IPS-11a (cell line): Measurements from ENCODE around the gene KCNIP4.

Experiments used
- H3K4me3 ChIP-seq: one replicate; pipeline ENCODE4 v1.5.1; 2013; ENCODE audit warnings: low read depth, low read length, control low read depth

The KCNIP4 gene

DNA sequence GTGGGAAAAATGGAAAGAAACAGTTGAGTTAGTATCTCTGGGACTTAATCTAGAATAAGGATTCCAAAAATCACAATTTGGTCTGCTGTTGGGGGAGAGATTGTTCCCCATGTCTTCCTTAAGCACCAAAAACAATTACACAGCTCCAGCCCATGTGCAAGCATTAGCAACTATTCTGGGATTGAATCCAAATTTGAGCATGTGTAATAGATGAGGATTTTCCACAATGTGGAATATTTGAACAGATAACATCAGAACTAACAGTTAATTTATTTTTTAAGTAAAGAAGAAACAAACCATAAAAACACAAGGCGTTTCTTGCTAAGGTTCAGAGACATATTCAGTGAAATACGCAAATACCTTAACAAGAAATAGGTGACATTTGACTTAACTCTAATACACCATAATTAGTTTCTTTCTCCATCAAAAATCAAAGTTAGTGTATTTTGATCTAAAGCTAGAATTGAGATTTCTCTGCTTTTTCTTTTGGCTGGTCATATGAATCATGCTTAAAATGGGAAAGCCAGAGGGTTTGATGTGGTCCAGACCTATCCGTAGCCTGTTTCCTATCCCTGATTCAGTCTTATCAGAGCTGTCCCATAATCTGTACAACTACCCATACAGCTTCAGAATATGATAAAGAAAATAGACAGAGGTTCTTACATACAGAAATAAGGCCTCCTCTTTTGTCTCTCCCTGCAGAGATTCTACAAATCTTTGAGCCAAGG lies 834.9 kb downstream of the KCNIP4 start:
- H3K4me3 ChIP-seq, result no peak overlapping the region

DNA sequence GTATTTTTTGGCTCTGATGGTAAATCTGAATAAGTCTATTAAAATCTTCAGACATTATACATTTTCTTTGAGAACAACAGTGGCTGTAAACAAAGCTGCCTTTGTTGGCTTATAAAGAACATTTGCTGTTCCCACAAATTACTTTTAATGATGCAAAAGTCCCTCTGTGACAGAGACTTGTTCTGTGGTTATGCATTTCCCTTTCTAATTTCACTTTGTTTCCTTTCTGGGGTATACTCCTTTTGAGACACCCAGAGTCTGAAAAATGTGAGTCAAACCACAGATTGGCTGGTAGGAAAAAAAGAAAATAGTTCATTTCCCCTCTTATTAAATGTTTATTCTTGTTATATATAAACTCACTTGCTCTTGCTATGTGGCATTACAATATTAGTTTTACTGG lies 845.9 kb downstream of the KCNIP4 start:
- no peak overlapping the region for H3K4me3 ChIP-seq

DNA sequence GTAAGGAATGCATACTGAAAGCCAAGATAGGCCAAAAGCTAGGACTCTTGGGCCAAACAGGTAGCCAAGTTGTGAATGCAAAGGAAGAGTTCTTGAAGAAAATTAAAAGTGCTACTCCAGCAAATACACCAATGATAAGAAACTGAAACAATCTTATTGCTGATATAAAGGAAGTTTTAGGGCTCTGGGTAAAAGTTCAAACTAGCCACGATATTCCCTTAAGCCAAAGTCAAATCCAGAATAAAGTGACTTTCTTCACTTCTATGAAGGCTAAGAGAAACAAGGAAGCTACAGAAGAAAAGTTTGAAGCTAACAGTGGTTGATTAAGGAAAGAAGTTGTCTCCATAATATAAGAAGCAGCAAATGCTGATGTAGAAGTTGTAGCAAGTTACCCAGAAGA lies 850.7 kb downstream of the KCNIP4 start:
- no peak overlapping the region for H3K4me3 ChIP-seq

DNA sequence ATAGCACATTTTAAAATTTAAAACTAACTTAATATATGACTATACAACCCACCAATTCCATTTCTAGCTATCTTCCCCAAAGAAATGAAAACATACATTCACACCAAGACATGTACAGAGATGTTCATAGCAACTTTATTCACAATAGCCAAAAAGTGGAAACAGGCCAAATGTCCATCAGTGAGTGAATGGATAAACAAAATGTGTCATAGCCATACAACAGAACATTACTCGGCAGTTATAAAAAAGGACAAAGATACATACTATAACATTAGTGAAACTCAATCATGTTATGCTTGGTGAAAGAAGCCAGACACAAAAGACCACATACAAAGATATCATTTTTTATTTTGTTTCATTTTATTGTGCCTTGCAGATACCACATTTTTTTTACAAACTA lies 851.5 kb downstream of the KCNIP4 start:
- H3K4me3 ChIP-seq, result no peak overlapping the region

DNA sequence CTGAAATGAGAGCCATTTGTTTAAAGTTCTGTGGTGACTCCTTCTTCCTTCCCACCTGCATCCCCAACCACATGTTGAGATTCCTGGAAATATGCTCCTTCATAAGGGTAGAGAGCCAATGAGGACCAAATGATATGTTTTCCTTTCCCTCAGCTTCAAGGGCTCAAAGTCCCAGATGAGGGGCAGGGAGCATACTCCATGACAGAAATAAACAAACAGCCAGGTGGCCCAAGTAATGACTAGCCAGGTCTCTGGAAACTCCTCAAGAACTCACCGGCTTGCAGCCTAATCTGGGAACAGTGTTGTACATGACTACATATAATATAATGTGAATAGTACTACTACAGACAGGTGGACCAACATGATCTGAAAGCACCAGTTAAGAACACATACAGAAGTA lies 856.0 kb downstream of the KCNIP4 start:
- no peak overlapping the region for H3K4me3 ChIP-seq

DNA sequence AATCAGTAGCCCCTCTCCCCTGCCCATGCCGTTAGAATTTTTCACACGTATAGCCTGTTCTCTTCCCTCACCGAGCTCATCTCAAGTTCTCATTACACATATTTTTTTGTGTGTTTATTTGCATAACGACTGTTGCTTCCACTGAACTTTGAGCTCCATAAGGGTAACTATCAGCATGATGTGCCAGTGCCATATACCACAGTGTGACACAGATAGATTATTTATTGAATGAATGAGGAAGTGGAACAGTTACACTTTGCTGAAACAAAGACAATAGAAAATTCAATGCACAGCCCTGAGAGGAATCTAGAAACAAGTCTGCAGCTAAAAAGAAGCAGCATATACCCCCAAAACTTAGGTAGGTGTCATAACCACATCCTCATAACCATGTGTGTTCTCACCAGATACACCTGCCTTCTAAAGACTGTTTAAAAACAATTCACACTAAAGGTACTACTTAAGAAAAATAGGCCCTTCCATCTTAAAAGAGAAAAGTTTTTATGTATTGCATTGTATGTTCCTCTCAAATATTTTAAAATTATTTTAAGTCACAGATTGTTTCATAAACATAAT lies 858.4 kb downstream of the KCNIP4 start:
- no peak overlapping the region for H3K4me3 ChIP-seq

DNA sequence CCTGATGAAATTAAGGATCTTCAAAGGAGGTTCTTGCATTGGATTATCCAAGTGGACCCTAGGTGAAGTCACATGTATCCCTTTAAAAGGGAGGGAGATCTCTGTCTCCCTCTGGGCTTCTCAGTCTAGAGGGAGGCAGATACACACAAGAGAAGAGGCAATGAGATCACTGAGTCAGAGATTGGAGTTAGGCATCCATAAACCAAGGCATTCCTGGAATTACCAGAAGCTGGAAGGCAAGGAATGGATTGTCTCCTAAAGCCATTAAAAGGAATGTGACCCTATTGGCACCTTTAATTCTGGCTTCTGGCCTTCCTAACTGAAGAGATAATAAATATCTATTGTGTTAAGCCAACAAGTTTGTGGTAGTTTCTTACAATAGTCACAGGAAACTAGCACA lies 865.2 kb downstream of the KCNIP4 start:
- H3K4me3 ChIP-seq, result no peak overlapping the region

DNA sequence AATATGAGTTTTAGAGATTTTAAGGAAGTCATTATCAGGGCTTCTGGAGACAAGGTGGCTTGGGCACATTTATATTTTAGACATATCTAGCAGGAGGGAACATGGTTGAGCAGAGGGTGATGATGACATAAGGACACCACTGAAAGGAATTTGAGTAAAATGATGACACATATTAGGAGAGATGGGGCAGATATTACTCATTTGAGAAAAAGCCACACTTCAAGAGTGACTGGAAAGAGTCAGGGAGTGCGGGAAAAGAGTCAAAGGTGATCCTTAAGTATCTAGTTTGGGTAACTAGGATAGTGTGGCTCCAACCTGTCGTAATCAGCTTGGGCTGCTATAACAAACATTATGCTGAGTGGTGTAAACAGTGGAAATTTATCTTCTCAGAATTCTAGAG lies 870.6 kb downstream of the KCNIP4 start:
- H3K4me3 ChIP-seq, result no peak overlapping the region

DNA sequence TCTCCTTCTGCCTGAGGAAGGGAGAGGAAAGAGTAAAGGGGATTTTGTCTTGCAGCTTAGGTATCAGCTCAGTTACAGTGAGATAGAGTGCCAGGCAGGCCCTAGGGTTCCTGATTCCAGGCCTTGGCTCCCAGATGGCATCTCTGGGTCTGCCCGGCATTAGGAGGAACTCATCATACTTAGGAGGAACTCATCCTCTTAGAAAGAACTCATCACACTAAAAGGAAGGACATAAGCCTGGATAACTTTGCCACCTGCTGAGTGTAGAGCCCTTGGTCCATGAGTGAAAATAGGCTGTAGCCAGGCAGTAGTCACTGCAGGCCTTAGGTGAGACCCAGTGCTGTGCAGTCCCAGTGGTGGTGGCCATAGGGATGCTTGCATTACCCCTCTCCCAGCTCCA lies 881.2 kb downstream of the KCNIP4 start:
- no peak overlapping the region for H3K4me3 ChIP-seq

DNA sequence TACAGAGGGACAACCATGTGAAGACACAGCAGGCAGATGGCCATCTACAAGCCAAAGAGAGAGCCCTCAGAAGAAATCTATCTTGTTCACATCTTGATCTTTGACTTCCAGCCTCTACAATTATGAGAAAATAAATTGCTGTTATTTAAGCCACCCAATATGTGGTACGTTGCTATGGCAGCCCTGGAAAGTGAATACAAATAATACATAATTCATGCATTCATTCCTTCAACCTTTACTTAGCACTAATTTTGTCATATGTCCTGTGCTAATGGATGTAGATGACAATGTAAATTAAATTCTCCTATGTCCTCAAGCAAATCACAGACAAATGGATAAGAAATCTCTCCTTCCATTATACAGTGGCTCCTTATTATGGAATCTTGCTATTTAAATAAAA lies 886.7 kb downstream of the KCNIP4 start:
- no peak overlapping the region for H3K4me3 ChIP-seq

DNA sequence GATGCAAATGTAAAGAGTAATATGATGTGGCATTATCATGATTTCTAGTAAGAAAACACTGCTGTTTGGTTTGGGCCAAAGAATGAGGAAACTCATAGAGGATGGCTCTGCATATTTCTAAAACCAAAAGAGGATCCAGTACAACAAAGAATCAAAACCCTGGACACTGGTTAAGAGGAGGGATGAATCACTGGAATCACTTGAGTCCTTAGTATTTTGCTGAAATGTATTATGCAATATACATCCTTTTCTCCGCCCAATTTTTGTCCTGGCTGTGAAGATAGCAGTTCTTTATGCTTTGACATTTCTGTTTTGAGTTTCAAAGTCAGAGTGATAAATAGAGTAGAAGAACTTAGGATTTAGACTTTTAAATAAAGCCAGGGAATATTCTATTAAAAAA lies 902.4 kb downstream of the KCNIP4 start:
- no peak overlapping the region for H3K4me3 ChIP-seq

DNA sequence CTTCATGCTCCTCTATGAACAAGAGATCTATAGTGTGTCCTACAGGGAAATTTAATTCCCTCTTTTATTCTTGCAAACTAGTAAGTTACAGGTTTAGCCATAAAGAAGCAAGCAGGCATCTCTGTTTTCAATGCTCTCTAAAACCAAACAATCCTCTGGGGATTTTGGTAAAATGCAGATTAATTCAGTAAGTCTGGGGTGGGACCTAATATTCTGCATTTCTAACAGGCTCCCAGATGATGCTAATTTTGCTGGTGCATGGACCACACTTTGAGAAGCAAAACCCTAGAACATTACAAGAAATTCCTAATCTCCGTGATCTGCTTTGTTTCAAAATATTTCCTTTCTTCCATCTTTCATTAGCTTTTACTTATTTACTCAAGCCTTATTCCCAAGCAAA lies 903.5 kb downstream of the KCNIP4 start:
- H3K4me3 ChIP-seq, result no peak overlapping the region

DNA sequence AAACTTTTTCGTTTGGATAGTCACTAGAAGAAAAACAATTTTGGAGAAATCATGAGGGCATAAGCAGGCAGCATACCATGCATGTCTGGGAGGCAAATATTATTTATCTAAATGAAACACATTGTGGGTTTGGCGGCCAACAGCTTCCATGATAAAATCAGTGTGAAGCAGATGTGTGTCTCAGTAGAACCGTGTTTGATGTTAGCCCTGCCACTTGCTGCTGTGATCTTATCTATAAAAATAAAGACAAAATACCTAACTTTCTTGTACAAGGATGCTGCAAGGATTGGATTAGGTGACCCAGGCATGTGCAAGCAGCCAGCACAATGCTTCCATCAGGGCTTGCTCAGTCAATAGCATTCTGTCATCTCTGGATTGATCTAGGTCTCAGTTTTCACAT lies 906.9 kb downstream of the KCNIP4 start:
- H3K4me3 ChIP-seq, result no peak overlapping the region

DNA sequence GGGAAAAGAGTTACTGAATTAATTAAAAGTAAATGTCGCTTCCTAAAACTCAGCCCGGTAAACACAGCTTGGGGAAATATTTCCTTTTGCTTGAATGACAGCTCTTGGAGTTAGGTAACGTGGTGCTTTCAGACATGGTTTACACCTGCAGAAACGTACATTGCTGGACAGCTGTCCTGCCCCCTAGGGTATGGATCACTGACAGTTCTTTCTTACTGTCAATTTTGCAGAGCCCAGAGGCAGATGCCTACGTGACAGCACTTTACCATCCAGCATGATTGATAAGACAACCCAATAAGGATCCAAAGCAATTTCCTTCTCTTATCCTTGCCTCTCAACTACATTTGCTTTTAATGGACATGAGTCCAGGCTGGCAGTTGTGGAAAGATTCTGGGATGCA lies 913.8 kb downstream of the KCNIP4 start:
- H3K4me3 ChIP-seq, result no peak overlapping the region

DNA sequence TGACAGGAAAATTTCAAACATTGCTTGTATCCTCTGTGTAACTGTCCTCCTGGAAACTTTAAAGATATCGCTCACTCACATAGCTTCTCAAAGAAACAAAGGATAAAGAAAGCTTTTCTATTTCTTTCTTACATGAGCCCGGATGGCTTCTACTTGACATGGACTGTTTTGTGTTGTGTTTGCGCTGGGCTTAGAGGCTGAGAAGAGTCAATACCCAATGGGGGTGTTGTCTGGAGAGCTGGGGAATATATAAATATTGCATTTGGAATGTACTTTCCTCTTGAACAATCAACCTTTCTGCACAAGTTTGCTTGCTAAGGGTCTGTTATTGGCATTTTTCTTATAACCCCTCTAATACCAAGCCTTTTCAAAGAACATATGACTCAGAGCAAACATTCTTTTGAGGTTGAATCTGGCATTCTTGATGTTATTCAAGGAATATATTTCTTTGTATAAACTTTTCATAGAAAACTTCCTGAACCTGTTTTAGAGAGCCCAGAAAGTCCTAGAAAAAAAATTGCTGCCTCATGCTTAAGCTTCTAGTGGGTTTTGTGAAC lies 916.4 kb downstream of the KCNIP4 start:
- H3K4me3 ChIP-seq, result no peak overlapping the region

DNA sequence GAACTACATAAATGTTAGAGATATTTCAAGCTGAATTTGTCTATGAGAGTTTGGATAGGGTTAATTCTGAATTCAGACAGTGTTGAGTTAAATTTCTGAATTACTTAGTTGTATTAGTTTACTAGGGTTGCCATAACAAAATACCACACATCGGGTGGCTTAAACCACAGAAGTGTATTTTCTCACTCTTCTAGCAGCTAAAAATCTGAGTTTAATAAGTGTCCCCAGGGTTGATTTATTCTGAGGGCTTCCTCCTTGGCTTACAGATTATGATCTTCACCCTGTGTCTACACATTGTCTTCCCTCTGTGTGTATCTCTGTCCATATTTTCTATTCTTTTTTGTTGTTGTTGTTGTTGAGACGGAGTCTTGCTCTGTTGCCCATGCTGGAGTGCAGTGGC lies 929.8 kb downstream of the KCNIP4 start:
- H3K4me3 ChIP-seq, result no peak overlapping the region

DNA sequence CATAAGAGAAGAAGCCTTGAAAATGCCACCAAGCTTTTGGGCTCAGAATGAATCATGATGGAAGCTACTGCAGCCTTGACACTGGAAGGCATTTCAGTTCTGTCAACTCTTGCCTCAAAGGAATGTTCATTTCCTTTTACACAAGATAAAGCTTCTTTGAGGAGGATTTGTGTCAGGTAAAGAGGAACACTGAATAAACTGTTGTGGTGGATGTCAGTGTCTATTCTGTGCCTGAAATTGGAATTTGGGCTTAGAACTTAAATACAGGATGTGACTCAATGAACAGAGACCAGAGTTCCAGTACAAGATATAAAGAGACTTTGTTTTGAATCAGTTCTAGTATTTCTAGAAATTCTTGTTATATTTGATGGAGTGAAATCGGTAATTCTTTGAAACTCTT lies 935.1 kb downstream of the KCNIP4 start:
- H3K4me3 ChIP-seq, result no peak overlapping the region

DNA sequence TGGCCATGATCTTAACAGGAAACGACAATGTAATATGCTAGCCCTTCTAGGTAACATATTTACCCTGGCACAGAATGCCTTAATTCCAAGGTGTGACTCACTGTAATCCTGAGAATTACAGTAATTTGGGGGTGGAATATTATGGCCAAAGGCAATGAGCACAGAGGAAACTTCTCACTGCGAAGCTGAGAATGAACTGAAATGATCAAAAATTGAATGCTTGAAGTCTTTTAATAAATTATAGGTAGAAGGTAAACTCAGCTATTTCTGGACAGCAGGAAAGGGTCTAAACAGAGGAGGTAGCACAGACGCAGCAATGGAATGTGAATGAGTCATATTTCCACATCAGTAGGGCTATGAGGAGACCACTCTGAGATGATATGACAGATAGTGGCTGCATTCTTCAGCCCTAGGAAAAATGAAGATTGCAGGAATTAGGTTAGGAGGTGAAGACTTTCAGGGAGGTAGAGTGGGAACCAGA lies 935.7 kb downstream of the KCNIP4 start:
- H3K4me3 ChIP-seq, result no peak overlapping the region

DNA sequence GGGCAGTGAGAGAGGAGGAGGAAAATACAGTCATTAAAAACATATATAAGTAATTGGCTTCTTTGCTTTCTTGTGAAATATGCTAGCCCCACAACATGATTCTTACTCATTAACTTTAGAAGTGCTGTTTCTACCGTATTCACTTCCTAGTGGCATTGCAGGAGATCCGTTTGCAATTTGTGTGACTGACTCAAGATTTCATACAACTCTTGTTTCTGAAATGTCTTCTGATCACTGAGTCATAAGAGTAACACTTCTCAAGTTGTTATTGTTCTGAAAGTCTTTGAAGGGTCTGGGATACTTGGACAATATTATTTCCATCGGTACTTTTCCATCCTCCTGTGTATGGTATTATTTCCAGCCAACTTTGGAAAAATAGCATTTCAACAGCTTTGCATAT lies 937.5 kb downstream of the KCNIP4 start:
- no peak overlapping the region for H3K4me3 ChIP-seq

DNA sequence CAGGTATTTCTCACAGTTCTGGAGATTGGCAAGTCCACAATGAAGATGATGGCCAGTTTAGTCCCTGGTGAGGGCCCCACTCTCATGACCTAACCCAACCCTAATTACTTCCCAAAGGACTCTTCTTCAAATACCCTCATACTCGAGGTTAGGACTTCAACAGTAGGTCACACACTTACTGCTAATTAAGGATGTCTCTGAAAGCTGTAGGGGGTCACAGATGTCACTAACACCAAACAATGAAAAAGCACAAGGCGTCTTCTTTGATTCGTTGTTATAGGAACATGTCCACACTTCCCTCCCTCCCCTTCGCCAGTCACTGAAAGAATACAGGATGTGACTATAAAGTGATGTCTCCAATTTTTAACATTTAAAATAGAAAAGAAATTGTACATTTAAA lies 938.6 kb downstream of the KCNIP4 start:
- no peak overlapping the region for H3K4me3 ChIP-seq

DNA sequence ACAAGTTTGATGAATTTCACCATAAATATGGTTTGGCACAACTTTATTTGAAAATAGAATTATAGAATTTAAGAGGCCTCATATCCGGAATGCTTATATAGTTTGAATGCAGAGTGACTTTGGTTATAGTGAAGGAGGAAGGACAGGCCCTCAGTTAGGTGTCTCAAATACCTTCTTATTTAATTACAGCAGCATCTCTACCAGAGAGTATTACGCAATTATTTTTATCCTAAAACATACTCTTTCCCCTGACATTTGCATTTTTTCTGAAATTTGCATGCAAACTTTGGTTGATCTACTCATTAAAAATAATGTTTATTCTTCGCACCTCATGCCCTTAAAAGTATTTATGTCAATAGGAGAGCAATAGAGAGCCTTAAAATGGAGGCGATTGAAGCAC lies 942.9 kb downstream of the KCNIP4 start:
- no peak overlapping the region for H3K4me3 ChIP-seq

DNA sequence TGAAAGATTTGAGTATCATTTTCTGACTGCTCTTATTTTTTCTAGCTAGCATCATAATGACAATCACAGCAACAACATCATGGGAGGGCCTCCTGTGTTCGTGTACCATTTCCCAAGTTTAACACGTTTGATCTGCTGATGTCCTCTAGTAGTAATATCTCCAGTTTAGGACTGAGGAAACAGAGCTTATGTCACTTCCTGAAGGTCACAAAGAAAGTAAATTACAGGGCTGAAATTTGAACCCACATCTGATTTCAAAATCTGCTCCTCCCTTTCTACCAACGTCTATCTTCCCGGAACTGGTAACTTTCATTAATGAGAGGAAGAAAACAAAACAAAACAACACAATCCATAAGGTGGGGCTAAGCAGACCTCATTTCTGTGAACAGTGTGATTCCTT lies 945.6 kb downstream of the KCNIP4 start:
- H3K4me3 ChIP-seq, result no peak overlapping the region

DNA sequence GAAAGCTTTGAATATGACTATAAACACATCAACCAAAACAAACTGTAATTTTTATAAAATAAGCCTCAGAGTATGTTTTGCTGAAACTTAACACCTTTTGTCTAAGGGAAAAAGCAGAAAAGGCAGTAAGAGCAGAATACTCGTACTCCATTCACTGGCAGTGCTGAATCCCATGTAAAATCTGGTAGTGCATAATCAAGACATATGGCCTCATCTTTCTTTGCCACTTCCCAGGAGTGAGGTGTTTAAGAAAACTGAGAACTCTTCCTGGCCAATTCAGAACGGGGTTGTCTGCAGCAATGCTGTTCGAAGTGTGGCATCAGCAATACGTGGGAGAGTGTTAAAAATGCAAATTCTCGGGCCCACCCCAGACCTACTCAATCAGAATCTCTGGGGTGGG lies 946.3 kb downstream of the KCNIP4 start:
- no peak overlapping the region for H3K4me3 ChIP-seq
